ENCODE measurements around the gene OR10A4. TPM values are rescaled to one million over a fixed set of nuclear protein-coding genes. Genes with fewer than 3 reads are reported as not detected.

OR10A4 gene
- total RNA-seq, 2 experiments from 2014 or later, result not detected

Other genes with a start within 250 kb of the OR10A4 start
- gene DCHS1, start 220.8 kb upstream of the OR10A4 start, total RNA-seq, result under 1 TPM; 0.23 to 0.29 TPM
- 10 to 100 TPM; 60.6 to 69.2 TPM for gene MRPL17, start 193.3 kb upstream of the OR10A4 start, total RNA-seq
- gene OR2AG2, start 104.6 kb upstream of the OR10A4 start, total RNA-seq, result under 1 TPM; 0.08 to 0.23 TPM
- gene OR2AG1, start 93.6 kb upstream of the OR10A4 start, total RNA-seq, result not detected
- under 1 TPM; 0.05 TPM for gene OR6A2, start 76.9 kb upstream of the OR10A4 start, total RNA-seq
- not detected for gene OR10A5, start 30.9 kb upstream of the OR10A4 start, total RNA-seq
- not detected for gene OR10A2, start 13.6 kb upstream of the OR10A4 start, total RNA-seq
- gene OR2D2, start 15.9 kb downstream of the OR10A4 start, total RNA-seq, result not detected
- gene OR2D3, start 44.4 kb downstream of the OR10A4 start, total RNA-seq, result not detected
- 1 to 10 TPM; 1.3 to 1.6 TPM for gene ZNF215, start 49.8 kb downstream of the OR10A4 start, total RNA-seq
- not detected for gene ZNF214, start 143.7 kb downstream of the OR10A4 start, total RNA-seq
- gene NLRP14, start 143.9 kb downstream of the OR10A4 start, total RNA-seq, result under 1 TPM; 0.08 to 0.13 TPM
- gene RBMXL2, start 212.4 kb downstream of the OR10A4 start, total RNA-seq, result not detected

All from activated CD8-positive, alpha-beta T cell treated with anti-CD3 and anti-CD28 coated beads, Interleukin-2, amount 10 ng/mL, durations not matched to agents 7 days and 5 days (primary cell).